SHP77 treated with DMSO at 0.1 percent for 48 hours (cell line): ENCODE data around the gene POU5F2.

Experiments used
- DNase-seq: peaks from one replicate; lab custom pipeline; 2025; lab: John Stamatoyannopoulos, UW

Gene POU5F2

DNA sequence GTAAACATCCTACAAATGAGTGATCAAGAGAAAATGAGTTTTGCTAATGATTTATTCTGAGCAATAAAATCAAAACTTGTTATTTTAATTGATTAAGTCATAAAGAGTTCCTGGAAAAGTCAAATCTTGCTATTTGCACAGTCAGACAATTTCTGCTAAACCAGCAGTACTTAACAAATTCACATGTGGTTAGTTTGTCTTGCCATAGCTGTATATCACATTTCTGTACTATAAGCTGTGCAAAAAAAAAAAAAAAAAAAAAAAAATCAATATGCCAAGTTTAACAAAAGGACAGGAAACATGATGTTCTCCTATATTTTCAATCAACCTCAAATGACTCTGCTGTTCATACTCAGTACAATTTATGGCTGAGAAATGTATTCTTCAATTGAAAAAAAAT lies 24.9 kb downstream of the POU5F2 start:
- no peak for DNase-seq

DNA sequence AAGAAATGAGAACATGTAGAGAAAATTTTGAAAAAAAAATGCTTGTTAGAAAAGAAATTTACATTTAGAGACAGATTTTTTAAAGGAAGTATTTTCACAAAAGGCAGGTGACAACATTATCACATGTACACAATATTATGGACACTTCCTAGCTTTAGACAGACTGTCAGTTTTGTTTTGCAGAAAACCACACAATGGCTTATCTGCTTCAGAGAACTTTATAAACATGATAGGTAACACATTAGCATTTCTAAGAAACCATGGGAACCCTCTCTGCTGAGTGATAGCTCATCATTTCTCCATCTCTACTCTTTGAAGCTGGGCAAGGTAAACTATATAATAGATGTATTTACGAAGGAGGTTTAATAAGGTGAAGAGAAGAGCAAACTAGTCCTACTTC lies 25.6 kb downstream of the POU5F2 start:
- no peak for DNase-seq

DNA sequence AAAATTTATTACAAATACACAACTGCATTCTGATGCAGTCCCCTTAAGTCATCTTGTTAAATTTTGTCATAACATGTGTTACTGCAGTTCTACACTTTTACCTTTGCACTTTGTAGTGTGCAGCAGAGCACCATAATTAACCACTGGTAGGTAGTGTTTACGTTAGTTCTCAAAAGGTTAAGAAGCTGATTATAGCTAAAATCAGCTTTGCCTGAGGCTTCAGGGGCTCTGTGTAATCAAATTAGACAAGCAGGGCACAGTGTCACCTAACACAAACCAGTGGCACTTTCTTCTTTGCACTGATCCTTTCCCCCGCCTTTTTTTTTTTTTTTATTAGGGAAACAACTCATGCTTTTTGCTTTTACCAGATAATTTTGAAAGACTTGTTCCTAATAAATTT lies 26.1 kb downstream of the POU5F2 start:
- DNase-seq: no peak

DNA sequence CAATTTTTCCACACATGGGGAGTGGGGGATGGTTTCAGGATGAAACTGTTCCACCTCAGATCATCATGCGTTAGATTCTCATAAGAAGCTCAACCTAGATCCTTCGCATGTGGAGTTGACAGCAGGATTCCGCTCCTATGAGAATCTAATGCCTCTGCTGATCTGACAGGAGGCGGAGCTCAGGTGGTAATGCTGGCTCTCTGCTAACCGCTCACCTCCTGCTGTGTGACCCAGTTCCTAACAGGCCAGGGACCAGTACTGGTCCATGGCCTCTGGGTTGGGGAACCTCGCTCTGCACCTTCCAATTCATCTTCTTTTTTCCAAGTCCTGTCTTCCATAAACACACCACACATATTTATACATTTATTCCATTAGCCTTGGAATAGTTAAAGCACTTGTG lies 33.0 kb downstream of the POU5F2 start:
- DNase-seq: no peak

DNA sequence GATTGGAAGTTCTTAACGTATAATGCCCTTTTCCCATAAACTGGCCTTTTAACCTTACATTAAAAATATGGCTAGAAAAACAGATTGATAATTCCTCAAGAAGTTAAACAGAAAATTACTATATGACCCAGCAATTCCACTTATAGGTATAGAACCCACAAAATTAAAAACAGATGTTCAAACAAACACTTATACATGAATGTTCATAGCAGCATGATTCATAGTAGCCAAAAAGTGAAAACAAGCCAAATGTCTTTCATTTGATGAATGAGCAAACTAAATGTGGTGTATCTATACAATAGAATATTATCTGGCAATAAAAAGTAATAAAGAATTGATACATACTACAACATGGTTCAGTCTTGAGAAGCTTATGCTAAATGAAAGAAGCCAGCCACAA lies 35.5 kb downstream of the POU5F2 start:
- no peak for DNase-seq

DNA sequence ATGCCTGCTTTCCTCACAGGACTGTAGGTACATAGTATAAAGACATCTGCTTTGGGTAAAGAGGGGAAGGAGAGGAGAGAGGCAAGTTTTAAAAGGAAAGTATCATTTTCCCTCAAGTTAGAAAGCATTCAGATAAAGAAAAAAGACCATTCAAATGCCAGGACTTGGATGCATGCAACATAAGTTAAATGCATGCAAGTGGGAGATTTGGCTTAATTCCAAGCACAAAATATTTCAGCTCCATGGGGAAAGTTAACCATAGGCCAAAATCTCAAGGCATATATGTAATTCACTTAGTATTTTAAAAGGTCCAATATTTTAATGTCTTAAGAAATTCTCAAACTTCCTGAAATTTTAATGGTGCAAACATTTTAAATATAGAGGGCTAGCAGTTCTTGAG lies 36.4 kb downstream of the POU5F2 start:
- no peak for DNase-seq

DNA sequence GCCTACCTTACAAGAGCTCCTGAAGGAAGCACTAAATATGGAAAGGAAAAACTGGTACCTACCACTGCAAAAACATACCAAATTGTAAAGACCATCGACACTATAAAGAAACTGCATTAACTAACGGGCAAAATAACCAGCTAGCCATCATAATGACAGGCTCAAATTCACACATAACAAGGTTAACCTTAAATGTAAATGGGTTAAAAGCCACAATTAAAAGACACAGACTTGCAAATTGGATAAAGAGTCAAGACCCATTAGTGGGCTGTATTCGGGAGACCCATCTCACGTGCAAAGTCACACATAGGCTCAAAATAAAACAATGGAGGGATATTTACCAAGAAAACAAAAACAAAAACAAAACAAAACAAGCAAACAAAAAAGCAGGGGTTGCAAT lies 49.4 kb downstream of the POU5F2 start:
- no peak for DNase-seq
